Suprapubic skin (tissue), 3 donors: Measurements from ENCODE around the gene OSBPL9.

Experiments used
- POLR2AphosphoS5 ChIP-seq, 3 donors: sonication (generic); formaldehyde crosslinking; IDR thresholded peaks; one replicate each; pipeline ENCODE4 v1.6.1; 2017; ENCODE audit warnings: antibody characterized with exemption in 3 of 3
- TF ChIP-seq, protein P1 (sequence below), 2 donors: fragments of 200-600 bp in 1 of 2; fragments of 450-650 bp in 1 of 2; sonication (generic) in 1 of 2; IDR thresholded peaks; one replicate each; pipeline ENCODE4 v1.5.1; 2016 to 2019; ENCODE audit warnings: antibody characterized with exemption in 2 of 2, mild to moderate bottlenecking in 1 of 2, moderate library complexity in 1 of 2

DNA sequence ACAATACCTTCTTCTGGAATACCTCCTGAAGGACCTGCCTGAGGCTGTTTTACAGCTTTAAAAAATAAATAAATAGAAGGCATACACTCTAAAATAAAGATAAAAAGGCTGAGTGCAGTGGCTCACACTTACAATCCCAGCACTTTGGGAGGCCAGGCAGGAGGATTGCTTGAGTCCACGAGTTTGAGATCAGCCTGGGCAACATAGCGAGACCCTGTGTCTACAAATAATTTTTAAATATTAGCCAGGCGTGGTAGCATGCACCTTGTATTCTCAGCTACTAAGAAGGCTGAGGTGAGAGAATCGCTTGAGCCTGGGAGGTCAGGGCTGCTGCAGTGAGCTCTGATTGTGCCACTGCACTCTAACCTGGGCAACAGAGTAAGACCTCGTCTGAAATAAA, 75.0 kb downstream of the OSBPL9 start:
- TF ChIP-seq, protein P1, sequence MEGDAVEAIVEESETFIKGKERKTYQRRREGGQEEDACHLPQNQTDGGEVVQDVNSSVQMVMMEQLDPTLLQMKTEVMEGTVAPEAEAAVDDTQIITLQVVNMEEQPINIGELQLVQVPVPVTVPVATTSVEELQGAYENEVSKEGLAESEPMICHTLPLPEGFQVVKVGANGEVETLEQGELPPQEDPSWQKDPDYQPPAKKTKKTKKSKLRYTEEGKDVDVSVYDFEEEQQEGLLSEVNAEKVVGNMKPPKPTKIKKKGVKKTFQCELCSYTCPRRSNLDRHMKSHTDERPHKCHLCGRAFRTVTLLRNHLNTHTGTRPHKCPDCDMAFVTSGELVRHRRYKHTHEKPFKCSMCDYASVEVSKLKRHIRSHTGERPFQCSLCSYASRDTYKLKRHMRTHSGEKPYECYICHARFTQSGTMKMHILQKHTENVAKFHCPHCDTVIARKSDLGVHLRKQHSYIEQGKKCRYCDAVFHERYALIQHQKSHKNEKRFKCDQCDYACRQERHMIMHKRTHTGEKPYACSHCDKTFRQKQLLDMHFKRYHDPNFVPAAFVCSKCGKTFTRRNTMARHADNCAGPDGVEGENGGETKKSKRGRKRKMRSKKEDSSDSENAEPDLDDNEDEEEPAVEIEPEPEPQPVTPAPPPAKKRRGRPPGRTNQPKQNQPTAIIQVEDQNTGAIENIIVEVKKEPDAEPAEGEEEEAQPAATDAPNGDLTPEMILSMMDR (IDR thresholded peaks at IDR 0.05): no peak
- TF ChIP-seq POLR2AphosphoS5 (IDR thresholded peaks at IDR 0.05): no peak
